Measurements from ENCODE around the gene TCAP.

The TCAP gene, protein sequence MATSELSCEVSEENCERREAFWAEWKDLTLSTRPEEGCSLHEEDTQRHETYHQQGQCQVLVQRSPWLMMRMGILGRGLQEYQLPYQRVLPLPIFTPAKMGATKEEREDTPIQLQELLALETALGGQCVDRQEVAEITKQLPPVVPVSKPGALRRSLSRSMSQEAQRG

DNA sequence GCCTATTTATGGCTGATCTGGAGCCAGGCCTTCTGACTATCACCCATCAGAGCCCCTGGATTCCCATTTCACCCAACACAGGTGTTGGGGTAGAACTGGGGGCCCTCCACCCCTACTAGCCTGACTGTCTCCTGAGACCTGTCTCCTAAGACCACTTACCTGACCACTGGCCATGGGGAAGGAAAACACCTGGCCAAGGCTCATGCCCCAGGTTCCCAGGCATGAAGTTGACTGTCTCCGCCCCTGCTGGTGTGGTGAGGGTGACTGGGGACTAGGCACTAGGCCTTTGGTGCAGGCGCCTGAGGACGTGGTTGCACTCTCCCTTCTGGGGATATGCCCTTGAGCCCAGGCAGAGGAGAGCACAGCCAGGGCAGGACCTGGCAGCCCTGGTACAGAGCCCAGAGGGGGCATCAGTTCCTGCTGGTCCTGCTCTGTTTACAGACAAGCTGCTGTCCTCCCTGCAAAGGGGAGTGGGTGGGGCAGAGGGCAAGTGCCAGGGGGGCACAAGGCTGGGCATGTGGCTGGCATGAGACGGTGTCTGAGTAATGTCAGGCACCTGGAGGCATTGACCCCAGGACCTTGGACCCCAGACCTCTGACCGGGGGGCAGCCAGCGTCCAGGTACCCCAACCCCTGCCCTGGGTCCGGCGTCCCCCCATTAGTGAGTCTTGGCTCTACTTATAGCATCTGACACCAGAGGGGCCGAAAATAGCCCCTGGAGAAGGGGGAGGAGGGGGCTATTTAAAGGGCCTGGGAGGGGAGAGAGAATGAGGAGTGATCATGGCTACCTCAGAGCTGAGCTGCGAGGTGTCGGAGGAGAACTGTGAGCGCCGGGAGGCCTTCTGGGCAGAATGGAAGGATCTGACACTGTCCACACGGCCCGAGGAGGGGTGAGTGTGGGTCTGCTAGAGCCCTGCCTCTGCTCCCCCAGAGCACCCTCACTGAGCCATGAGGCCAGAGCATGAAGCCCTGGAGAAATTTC lies at the start of gene TCAP:
Gene TCAP, plus strand, starts transcription at position 769 of the 981 bp plus-strand sequence. Its CDS starts 11 bp downstream, at position 780.
- DNase-seq (ENCODE audit: low spot score), result no peak

DNA sequence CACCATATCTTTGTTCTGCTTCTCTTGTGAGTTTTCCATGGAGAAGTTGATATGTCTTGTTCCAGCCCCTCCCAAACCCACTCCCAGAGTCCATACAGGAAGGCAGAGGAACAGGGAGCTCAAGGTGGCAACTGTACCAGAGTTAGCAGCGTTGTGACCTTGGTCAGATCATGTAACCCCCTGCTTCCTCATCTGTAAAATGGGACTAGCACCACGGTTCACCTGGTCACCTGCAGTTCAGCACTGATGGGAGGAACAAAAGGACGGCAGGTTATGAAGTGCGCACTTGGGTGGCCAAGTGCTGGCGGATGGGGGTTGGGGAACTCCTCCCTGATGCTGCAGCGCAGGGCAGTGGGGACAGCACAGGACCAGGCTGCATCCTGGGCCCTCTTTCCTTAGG lies 49.7 kb upstream of the TCAP start:
- no peak for DNase-seq (ENCODE audit: low spot score)

DNA sequence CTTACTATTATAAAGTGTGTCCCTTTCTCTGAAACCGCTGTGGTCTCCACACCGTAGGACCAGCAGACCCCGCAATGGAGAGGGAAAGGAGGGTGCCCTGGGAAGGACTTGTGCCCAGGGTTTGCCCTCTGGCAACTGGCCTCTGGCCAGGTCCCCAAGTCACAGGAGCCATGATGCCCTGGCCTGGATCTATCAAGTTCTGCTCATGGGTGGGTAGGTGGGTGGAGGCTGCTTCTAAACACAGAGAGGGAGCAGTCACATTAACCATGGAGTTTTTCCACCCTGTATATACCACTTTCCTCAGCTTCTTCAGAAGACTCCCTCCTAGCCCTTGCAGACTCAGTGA lies 48.1 kb upstream of the TCAP start:
- DNase-seq (ENCODE audit: low spot score), result no peak

DNA sequence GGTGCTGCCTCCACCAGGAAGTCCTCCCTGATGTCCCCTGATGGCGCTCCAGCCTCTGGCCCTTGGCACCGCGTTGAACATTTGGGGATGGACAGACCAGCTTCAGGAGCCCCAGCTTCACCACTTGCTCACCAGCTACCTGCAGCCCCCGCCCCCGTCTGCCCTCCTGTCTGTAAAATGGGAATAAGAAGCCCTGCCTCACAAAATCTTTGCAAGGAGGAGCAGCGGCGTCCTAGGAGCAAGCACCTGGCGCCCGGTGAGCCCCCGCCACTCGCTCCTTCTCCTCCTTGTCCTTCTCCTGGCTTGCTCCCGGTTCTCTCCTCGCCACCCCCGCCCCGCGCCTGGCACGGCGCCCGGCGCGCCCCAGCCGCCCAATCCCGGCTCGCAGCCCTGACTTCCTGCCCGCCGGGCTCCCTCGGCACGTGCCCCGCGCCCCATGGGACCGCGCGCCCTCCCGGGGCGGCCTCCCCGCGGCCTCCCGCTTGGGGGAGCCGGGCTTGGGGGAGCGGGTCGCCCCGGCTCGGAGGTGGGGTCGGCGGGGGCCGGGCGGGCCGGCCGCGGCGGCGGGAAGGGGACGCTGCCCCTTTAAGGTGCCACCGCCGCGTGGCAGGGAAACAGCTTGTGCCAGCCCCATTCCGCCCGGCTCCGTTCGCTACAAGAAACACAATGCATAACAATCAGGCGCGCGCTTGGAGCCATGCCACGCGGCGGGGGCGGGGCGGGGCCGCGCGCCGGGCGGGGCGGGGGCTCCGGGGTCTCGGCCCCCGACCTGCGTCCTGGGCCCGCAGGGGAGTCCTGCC lies 47.5 kb upstream of the TCAP start:
- DNase-seq (ENCODE audit: low spot score), result no peak

DNA sequence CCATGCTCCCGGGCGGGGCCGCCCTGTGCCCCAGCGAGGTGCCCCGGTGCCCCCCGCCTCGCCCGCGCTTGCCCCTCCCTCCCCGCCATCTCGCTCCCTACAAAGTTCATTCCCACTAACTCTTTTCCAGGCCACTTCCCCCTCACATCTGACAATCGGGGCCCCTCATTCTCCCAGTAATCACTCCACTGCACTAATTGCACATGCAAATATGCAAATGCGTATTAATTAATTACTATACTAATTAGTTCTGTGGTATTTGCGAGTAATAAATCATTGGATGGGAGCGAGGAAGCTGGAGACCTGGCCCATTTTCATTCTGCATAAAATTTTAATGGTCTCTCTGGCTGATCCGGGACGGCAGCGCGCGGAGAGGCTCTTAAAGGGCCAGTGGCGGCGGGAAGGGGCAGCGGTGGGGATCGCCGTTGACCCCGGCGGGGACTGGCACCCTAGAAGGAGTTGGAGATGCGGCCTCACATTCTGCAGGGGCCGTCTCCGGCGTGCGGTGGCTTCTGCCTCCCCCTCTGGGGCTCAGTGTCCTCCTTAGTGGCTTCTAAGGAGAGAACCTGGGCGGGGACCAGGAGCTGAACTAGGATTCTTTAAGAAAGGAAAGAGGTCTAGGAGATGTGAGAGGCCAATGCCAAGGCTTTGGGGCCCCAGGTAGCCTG lies 46.8 kb upstream of the TCAP start:
- no peak for DNase-seq (ENCODE audit: low spot score)

DNA sequence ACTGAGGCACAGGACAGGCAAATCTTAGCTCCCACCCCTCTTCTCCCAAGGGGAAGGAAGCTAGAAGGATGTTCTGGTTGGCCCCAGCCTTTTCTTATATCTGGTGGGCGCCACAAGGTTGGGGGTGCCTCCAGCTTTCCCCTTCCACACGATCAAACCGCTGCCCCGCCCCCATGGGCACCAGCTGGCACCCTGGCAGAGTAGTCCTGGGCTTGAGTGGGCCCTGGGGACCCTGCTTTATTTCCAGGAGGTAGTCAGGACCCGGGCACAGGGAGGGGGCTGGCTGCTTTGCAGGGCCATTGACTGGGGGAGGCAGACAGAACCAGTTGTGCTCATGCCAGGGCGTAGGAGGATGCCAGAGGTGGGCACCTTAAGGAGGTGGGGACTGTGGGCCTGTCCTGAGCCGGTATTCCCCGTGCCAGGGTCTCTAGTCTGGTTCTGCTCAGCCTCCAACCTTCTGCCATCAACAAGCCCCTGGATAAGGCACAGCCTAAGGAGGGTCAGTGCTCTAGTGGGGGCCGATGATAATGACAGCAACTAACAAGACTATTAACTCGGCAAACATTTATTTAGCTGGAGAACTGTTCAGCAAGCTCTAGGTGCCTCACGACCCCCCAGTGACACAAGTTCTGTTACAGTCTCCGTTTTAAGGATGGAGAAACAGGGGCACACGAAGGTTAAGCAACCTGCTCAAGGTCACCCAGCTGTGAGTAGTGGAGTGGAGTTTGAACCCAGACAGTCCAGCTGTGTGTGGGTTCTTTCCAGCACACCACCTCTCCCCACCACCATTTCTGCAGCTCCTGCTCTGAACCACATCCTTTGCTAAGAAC lies 46.0 kb upstream of the TCAP start:
- no peak for DNase-seq (ENCODE audit: low spot score)

DNA sequence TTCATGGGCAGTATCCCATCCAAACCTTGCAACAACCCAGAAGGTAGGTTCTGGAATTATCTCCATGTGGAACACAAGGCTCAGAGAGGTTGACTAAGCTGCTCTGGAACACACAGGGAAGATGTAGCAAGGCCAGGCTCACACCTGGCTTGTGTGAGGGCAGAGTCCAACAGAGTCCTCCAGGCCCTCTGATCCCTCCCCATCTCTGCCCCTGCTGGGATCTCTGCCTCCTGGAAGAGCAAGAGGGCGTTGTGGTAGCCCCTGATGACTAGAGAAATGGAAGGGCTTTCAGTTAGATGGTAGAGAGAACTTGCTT lies 45.4 kb upstream of the TCAP start:
- DNase-seq (ENCODE audit: low spot score), result no peak

DNA sequence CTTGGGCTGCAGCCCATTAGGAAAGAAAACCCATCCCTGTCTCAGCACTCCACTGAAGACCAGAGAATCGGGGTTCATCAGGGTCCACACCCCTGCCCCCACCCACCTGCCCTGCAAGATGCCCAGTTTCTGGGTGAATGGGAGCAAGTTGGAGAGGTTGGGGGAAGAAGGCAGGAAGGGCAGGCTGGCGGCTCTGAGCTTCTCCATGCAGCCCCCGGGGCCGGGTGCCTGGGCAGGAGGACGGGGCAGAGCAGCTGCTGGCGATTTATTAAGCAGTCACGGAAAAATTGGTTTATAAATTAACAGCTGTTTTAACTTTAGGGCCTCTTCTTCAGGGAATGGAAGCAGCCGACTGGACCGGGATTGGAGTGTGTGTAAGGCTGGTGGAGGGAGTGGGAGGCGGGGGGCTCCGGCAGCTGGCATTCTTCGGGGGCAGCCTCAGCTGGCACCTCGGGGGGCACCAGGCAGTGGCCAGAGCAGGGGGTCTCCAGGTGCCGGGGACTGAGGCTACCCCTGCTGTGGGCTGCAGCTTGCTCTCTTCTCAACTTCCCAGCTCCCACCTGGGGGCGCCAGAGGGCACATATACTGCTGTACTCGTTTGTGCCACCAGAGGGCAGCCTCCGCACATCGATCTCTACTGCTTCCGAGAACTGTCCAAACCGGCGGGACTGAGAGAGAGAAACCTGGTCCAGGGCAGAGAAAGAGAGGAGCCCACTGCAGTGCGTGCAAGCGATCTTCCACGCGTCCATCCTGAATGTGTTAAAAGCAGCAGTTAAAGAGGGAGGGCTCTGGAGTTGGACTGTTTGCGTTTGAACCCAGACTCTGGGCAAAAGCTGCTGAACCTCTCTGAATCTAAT lies 43.4 kb upstream of the TCAP start:
- DNase-seq (ENCODE audit: low spot score), result peak; percentile 83

DNA sequence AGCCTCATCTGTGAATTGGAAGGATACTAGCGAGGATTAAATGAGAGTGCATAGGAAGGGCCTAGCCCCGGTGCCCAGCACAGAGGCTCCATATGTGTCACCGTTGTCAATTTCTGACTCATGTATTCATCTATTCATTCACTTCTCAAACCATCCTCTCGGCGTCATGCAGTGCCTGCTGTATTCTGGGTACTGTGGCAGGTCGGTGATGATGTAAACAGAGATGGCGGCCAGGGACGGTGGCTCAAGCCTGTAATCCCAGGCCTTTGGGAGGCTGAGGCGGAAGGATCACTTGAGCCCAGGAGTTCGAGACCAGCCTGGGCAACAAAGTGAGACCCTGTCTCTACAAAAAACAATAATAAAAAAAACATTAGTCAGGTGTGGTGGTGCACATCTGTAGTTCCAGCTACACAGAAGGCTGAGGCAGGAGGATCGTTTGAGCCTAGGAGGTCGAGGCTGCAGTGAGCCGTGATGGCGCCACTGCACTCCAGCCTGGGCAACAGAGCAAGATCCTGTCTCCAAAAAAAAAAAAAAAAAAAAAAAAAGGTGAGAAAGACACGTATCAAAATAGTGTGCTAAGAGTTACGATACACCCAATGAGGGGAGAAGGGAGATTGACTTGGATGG lies 42.7 kb upstream of the TCAP start:
- DNase-seq (ENCODE audit: low spot score), result no peak

DNA sequence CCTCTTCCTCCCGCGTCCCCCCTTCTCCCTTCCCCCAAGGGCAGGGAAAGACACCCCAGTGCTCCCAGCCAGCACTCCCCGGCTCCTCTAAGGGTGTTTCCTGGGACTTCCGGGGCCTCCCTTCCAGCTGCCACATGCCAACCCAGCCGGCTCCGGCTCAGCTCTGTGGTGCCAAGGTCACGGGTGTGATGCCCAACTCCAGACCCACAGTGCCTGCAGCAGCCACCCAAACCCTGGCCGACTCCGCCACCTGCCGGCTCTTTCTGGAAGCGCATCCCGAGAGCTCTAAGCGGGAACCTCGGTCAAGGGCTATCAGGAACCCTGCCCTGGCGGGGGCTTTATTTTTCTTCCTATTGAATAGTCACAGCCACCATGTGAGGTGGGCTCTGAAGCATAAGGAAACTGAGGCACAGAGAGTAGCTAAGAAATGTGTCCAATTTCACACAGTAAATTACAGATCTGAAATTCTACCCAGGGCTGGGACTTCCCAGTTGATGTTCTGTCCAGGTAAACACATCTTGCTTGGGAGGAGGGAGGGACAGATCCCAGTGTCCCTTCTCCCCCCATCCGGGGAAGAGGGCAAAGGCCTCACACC lies 41.7 kb upstream of the TCAP start:
- DNase-seq (ENCODE audit: low spot score), result peak; percentile 78

DNA sequence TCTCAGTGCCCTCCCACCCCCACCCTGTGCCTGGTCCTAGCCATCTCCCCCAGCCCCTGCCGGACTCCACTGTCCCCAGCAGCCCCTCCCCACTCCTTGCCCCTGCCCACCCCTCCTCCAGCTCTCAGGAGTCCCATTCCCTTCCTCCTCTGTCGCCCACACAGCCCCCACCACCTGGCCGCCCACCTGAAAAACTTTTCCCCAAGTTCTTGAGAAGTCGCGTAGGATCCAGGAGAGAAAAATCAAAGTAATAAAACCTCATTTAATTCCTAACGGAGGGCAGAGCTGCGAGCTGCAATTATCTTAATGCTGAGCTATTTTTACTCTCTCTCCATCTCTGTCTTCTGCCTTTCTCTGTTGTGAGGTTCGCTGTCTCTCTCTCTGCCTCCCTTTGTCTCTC lies 40.8 kb upstream of the TCAP start:
- peak; percentile 73 for DNase-seq (ENCODE audit: low spot score)

DNA sequence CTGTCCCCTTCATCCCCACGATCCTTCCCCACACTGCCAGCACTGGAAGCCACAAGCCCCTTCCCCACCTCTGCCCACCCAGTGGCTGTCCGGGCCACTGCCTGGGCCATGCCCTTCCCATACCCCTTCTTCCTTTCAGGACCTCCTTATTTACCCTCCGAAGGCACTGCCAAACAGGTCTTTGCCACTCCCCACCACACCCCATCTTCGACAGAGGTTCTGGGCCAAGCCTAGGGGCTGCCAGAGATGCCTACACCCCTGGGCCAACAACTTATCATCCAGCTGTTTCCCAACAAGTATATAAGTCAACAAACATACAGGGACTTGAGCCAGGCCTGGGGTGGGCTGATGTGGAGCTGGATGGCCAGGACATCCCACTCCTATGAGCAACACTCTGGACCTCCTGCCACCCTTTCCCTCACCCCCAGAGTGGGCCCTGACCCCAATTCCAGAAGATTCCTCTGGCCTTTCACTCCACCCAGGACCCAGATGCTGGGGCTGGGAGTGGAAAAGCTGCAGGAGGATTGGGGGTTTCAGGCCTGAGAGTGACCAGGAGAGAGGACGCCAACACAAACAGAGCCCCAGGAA lies 39.9 kb upstream of the TCAP start:
- no peak for DNase-seq (ENCODE audit: low spot score)

DNA sequence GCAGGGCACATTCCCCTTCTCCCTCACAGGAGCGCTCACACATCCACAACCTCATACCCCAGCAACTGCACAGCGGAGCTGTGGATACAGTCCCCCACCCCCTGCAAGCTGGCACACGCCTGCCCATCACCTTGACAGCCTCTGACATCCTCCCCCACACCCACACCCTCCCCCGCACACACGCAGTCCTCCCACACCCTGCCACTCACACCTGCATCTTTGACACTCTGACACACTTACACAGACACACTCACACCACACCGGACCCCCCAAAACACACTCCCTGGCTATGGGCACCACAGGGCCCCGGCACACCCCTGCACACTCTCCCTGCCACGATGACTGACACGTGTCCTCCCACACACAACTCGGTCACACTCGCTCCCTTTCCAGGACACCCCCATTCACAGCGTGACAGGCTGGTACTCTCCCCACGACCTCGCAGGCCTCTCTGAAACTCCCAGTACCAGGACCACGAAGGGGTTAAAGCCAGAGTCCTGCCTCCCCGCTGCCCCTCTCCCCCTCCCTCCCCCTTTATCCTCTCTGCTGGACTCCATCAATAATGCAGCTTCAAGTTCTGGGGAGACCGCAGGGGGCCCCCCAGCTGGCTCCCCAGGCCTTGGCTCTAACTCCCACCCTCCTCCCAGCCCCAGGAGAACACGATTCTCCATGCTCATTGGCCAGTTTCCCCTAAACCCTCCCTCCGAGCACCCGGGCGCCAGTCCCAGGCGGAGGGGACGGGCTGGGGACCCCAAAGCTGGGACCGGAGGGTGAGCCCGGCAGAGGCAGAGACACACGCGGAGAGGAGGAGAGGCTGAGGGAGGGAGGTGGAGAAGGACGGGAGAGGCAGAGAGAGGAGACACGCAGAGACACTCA lies 38.7 kb upstream of the TCAP start, which contains the start of gene PPP1R1B:
Gene PPP1R1B, plus strand, starts transcription at position 782 of the 876 bp plus-strand sequence. CDS start 441 bp downstream, outside the sequence.
- DNase-seq (ENCODE audit: low spot score), result peak; percentile 83

DNA sequence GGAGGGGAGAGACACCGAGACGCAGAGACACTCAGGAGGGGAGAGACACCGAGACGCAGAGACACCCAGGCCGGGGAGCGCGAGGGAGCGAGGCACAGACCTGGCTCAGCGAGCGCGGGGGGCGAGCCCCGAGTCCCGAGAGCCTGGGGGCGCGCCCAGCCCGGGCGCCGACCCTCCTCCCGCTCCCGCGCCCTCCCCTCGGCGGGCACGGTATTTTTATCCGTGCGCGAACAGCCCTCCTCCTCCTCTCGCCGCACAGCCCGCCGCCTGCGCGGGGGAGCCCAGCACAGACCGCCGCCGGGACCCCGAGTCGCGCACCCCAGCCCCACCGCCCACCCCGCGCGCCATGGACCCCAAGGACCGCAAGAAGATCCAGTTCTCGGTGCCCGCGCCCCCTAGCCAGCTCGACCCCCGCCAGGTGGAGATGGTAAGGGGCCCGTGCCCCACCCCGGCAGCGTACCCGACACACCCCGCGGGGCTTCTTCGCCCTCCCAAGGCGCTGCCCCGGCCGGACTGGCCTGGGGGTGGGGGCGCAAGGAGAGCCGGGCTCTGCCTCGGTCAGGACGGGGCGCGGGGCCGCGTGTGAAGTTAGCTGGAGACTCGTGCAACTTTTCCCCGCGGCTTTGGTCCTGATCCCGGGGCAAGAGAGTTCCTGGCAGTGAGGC lies 38.0 kb upstream of the TCAP start:
- DNase-seq (ENCODE audit: low spot score), result no peak

DNA sequence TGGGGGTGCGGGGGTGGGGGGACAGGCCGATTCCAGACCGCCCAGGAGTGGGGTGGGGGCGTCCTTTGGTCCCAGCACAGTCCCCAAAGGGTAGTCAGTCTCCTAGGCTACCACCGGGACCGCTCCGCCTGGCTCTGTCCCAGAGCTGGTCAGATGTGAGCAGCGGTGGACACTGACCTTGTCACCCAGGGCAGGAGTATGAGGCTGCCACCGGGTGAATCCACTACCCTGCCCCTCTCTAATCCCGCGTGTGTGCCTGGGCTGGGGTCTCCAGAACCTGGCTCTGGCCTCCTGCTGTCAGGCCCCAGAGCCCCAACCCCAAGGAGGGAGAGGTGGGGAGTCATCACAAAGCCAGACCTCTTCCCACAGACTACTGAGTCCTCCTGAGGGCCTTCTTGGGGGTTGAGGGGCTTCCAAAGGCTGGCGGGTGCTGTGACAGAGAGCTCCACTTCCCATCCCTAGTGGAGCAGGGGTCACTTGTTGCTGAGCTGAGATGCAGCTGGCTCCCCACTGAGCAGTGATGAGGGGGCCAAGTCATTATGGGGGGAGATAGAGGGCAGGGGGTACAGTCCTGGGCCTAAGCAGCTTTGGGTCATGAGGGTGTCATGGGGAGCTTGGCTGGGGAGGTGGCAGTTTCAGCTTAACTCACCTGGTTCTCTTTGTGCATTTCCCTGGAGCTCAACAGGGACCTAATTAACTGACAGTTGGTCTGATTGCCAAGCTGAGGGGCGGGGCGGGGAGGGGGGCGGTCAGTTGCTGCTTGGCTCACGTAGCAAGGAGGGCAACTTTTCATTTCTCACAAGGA lies 37.2 kb upstream of the TCAP start:
- no peak for DNase-seq (ENCODE audit: low spot score)

DNA sequence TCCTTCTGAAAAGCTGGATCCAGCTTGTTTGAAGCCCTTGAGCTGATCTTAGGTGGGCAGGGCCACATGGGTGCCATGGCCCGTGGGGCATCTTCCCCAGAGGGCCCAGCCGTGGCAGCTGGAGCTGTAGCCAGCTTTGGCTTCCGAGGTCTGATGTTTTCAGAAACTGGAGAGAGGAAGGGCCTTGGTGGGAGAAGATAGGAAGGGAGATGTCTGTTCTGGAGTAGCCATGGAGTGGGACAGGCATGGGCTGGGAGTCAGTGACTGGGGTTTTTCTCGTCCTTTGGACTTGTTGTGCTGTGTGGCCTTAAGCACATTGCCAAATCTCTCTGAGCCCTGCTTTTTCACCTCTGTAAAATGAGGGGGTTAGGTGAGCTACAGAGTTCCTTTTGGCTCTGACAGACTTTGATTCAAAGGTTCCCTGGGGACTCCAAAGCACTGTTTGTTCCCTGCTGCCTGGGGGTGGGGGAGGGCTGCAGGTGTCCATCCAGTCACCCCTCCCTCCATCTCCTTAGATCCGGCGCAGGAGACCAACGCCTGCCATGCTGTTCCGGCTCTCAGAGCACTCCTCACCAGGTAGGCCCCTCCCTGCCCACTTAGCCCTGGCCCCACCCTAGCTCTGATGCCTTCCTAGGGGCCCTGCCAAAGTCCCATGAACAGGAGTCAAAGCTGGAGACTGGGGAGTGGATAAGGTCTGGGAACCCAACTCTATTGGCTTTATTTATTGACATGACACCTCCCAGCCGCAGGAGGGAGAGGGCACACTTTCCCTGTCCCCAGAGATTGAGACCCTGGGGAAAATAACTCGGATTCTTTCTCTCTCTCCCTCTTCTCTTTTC lies 36.3 kb upstream of the TCAP start:
- no peak for DNase-seq (ENCODE audit: low spot score)

Measured in putamen (tissue), 1 donor.